NCI-H1048 (cell line): ENCODE results near the gene ZMYM2.
"Not testable (repeated sequence)": the region's sequence is repeated elsewhere in the genome, so short reads cannot be mapped to it uniquely, and the experiment has no call there.

Source experiments
- DNase-seq: peaks from one replicate; lab custom pipeline; 2025; lab: John Stamatoyannopoulos, UW

Gene ZMYM2

GRCh38 chr13:19982447-19983043 lies 24.0 kb downstream of the ZMYM2 start:
- no peak for DNase-seq

- no peak for DNase-seq
Observed at GRCh38 chr13:19984430-19985218, 26.1 kb downstream of the ZMYM2 start.

DNA sequence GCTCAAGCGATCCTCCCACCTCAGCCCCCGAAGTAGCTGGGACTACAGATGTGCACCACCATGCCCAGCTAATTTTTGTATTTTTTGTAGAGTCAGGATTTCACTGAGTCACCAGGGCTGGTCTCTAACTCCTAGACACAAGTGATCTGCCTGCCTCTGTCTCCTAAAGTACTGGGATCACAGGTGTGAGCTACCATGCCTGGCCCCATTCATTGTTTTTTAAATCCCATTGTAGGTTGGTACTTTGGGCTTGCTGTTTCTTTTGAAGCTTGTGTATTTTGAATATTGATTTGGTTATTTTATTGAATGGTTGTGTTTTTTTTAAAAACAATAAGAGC lies 26.7 kb downstream of the ZMYM2 start:
- DNase-seq: no peak

DNA sequence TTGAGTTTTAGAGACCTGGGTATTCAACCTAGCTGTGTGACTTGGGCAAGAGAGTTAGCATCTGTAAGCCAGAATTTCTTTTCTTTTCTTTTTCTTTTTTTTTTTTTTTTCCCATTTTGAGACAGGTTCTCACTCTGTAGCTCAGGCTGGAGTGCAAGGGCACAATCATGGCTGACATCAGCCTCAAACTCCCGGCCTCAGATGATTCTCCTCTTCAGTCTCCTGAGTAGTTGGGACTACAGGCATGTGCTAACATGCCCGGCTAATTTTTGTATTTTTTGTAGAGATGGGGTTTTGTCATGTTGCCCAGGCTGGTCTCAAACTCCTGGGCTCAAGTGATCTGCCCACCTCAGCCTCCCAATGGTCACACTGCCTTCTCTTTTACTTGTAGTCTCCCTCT lies 33.0 kb downstream of the ZMYM2 start:
- no peak for DNase-seq

GRCh38 chr13:19993024-19993423 lies 34.5 kb downstream of the ZMYM2 start:
- no peak for DNase-seq

DNA sequence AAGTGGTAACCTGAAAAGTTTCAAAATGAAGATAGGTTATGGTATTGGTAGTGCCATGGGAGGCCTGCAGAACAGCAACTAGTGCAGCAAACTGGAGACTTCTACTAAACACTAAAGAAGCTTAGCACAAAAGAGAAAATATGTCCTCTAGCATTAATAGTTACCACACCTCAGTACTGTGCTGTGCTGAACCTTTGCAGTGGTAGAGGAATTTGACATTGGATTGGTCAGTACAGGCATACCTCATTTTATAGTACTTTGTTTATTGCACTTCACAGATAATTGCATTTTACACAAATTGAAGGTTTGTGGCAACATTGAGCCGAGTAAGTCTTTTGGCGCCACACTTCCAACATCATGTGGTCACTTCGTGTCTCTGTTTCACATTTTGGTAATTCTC lies 40.4 kb downstream of the ZMYM2 start:
- DNase-seq: no peak

- no peak for DNase-seq
Observed at GRCh38 chr13:20000062-20000552, 41.6 kb downstream of the ZMYM2 start.

DNA sequence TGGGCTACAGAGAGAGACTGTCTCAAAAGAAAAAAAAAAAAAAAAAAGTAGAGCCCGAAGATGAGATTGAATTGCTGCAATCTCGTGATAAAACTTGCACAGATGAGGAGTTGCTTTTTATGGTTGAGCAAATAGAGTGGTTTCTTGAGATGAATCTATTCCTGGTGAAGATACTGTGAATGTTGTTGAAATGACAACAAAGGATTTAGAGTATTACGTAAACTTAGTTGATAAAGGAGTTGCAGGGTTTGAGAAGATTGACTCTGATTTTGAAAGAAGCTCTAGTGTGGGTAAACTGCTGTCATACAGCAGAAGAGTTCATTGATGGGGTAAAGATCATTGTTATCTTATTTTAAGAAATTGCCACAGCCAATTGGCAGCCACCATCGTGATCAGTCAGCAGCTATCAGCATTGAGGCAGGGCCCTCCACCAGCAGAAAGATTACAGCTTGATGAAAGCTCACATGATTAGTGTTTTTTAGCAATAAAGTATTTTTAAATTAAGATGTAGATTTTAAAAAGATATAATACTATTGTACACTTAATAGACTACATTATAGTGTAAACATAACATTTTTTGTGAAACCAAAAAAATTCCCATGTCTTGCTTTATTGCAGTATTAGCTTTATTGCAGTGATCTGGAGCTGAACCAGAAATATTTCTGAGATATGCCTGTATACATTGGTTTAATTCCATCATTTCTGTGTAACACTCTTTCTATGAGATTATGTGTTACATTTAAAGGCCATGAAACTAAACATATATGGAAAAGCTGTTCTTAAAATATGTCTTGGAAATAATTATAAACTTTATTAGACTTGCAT lies 43.1 kb downstream of the ZMYM2 start:
- DNase-seq: no peak

DNA sequence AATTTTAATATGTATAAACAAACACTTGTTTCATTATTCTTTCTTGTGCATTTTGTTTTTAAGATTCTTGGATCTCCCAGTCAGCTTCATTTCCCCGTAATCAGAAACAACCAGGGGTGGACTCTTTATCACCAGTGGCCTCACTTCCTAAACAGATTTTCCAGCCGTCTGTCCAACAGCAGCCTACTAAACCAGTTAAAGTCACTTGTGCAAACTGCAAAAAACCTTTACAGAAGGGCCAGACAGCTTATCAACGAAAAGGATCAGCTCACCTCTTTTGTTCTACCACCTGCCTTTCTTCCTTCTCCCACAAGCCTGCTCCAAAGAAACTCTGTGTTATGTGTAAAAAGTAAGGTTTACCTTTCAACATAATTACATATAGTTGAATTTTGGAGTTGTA lies 44.3 kb downstream of the ZMYM2 start:
- no peak for DNase-seq

DNA sequence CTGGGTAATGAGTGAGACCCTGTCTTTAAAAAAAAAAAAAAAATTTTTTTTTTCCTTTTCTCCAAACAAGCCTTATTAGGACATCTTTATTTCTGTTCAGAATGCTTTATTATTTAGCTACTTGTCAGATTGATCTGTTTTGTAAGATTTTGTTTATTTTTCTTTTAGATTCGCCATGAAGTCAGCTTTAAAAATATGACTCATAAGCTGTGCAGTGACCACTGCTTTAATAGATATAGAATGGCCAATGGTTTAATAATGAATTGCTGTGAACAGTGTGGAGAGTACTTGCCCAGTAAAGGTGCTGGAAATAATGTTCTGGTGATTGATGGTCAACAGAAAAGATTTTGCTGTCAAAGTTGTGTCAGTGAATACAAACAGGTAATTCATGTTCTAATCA lies 47.7 kb downstream of the ZMYM2 start:
- DNase-seq: no peak

DNA sequence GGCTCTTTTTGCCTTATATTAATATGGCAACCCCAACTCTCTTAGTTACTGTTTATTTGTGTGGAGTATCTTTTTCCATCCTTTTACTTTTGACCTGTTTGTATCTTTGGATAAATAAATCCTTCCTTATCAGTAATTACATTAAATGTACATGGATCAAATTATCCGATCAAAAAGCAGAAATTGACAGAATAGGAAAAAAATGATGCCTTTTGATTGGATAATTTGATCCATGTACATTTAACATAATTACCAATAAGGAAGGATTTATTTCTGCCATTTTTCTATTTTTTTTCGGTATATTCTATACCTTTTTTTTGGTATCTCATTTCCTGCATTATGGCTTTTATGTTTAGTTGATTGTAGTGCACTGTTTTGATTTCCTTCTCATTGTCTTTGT lies 57.2 kb downstream of the ZMYM2 start:
- DNase-seq: no peak

DNA sequence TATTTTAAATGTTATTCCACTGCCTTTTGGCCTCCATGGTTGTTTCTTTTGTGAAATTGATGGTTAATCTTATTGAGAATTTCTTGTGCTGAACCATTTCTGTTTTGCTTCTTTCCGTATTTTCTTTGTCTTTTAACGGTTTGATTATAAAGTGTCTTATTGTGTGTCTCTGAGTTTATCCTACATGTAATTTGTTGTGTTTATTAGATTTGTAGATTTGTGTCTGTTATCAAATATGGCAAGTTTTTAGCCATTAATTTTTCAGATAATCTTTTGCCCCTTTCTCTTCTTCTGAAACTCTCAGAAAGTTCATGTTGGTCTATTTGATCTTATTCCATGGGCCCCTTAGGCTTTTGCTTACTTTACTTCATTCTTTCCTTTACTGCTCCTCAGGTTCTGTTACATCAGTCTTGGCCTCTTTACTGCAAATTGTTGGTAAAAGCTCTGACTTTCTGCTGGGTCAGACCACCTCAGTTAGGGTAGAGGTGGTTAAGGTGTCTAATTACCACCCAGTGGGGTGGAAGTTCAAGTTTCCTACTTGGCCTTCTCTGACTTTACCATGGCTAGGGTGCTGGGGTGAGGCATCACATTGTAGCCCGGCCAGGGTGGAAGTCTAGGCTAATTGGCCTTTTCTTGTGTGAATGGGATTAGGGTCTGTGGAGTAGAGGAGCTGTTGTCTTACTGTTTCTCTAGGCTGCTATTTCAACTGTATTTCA lies 58.3 kb downstream of the ZMYM2 start:
- no peak for DNase-seq

GRCh38 chr13:20017365-20017711 lies 58.8 kb downstream of the ZMYM2 start:
- no peak for DNase-seq

DNA sequence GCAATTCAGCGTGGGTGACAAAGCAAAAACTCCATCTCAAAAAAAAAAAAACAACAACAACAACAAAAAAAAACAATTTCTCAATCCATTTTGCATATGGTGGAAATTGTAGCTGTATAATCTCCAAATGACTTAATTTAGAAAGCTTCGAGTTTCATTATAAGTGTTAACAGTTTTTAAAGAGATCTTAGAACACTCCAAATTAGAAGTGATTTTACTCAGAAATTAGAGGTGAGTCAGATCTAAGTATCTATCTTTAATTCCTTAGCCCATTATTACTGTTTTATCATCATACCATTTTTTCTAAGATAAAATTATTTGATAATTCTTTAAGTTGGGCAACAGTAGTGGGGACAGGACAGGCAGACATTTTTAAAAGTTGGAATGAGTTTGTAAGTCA lies 60.5 kb downstream of the ZMYM2 start:
- DNase-seq: no peak

DNA sequence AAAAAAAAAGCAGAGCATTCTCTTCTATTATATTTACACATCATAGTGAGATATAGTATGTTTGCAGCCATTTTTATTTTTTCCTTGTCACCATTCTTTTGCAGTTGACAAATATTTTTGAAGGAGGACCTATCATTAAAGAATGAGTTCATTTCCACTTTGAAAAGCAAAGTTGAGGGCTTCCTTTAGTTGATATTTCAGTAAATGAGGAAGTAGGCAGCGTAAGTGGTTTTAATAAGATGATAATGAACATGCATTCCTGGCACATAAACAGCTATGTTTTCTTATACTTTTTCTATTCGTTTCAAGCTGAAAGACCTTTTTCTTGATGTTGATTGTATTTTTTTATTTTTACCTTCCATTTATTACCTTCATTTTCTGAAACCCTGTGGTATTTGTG lies 66.2 kb downstream of the ZMYM2 start:
- no peak for DNase-seq

- DNase-seq: no peak
Observed at GRCh38 chr13:20028953-20029352, 70.4 kb downstream of the ZMYM2 start.

- no peak for DNase-seq
Observed at GRCh38 chr13:20033486-20033885, 75.0 kb downstream of the ZMYM2 start.

DNA sequence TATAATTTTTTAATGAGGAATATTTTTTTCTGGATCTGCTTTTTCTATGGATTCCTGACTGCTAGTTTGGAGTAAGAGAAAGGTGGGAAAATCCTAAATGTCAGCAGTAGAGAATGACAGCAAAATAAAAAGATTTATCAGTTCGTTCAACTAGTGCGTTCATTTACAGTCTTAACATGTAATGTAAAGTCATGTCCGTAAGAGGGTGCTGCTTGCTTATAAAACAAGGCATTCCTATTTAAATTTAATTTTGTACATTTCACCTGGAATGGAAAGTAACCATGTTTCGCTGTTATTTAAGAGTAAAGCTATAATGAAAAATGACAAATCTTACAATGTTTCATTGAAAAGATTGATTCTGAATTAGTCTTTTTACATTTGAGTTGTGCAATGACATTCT lies 76.6 kb downstream of the ZMYM2 start:
- DNase-seq: no peak

- no peak for DNase-seq
Observed at GRCh38 chr13:20037908-20038307, 79.4 kb downstream of the ZMYM2 start.

GRCh38 chr13:20042603-20043002 lies 84.1 kb downstream of the ZMYM2 start:
- DNase-seq: not testable (repeated sequence)

GRCh38 chr13:20043207-20043925 lies 84.8 kb downstream of the ZMYM2 start:
- DNase-seq: no peak

DNA sequence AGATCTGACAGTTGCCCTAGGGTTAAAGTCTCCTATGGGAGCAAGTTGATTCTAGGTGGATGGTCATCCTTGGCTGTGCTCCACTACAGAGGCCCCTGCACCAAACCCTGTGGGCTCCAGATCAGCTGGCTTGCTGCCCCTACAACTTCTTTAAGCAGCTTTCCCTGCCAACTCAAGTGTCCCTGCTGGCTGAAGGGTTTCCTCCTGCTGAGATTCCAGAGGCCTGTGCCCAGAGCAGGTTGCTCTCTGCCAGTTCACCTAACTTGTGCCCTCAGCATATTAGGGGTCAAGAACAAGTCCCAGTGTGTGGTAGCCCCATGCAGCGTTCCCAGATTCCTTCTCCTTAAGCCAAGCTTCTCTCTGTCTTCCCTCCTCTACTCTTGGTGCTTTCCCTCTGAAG lies 85.6 kb downstream of the ZMYM2 start:
- no peak for DNase-seq
